Endothelial cell of hepatic sinusoid (primary cell): ENCODE measurements around the gene KAZN.

Experiments
- in situ Hi-C: cut with HindIII; loops from 2 replicates; pipeline ENCODE4 v1.10.0; 2017; ENCODE audit warnings: low sequenced_read_pairs

KAZN gene

GRCh38 chr1:14735841-14736240, 137.4 kb downstream of the KAZN start:
- in situ Hi-C loops: loop anchor here (5.0 kb wide), 1 partner anchor 64 kb away; no protein-coding TSS in a partner anchor

GRCh38 chr1:14737561-14738094, 139.1 kb downstream of the KAZN start:
- in situ Hi-C loops: loop anchor here (5.0 kb wide), 1 partner anchor 65 kb away; no protein-coding TSS in a partner anchor

GRCh38 chr1:14738235-14738634, 139.8 kb downstream of the KAZN start:
- in situ Hi-C loops: loop anchor here (5.0 kb wide), 1 partner anchor 66 kb away; no protein-coding TSS in a partner anchor

GRCh38 chr1:14738647-14739046, 140.2 kb downstream of the KAZN start:
- in situ Hi-C loops: loop anchor here (5.0 kb wide), 1 partner anchor 66 kb away; no protein-coding TSS in a partner anchor

- in situ Hi-C loops: loop anchor here (5.0 kb wide), 1 partner anchor 67 kb away; no protein-coding TSS in a partner anchor
These were observed 140.8 kb downstream of the KAZN start for GRCh38 chr1:14739082-14739832.

- in situ Hi-C loops: no loop called here
These were observed 141.5 kb downstream of the KAZN start for GRCh38 chr1:14740016-14740415.

- in situ Hi-C loops: no loop called here
These were observed 142.6 kb downstream of the KAZN start for GRCh38 chr1:14741082-14741481.

GRCh38 chr1:14741532-14741931, 143.0 kb downstream of the KAZN start:
- in situ Hi-C loops: no loop called here

- in situ Hi-C loops: no loop called here
These were observed 143.9 kb downstream of the KAZN start for GRCh38 chr1:14742181-14742980.

GRCh38 chr1:14743368-14743767, 144.9 kb downstream of the KAZN start:
- in situ Hi-C loops: no loop called here

- in situ Hi-C loops: no loop called here
These were observed 146.7 kb downstream of the KAZN start for GRCh38 chr1:14745001-14745720.

- in situ Hi-C loops: no loop called here
These were observed 147.3 kb downstream of the KAZN start for GRCh38 chr1:14745789-14746188.

GRCh38 chr1:14746393-14746792, 147.9 kb downstream of the KAZN start:
- in situ Hi-C loops: no loop called here

- in situ Hi-C loops: no loop called here
These were observed 149.7 kb downstream of the KAZN start for GRCh38 chr1:14748151-14748550.

GRCh38 chr1:14748977-14749376, 150.5 kb downstream of the KAZN start:
- in situ Hi-C loops: no loop called here

- in situ Hi-C loops: loop anchor here (25.0 kb wide), 1 partner anchor 337 kb away; no protein-coding TSS in a partner anchor
These were observed 152.0 kb downstream of the KAZN start for GRCh38 chr1:14750490-14750889.

- in situ Hi-C loops: loop anchor here (25.0 kb wide), 1 partner anchor 332 kb away; no protein-coding TSS in a partner anchor
These were observed 157.2 kb downstream of the KAZN start for GRCh38 chr1:14755518-14756252.

GRCh38 chr1:14756589-14757285, 158.3 kb downstream of the KAZN start:
- in situ Hi-C loops: loop anchor here (25.0 kb wide), 1 partner anchor 331 kb away; no protein-coding TSS in a partner anchor

GRCh38 chr1:14757286-14757625, 158.8 kb downstream of the KAZN start:
- in situ Hi-C loops: loop anchor here (25.0 kb wide), 1 partner anchor 330 kb away; no protein-coding TSS in a partner anchor
